ENCODE results near the gene ANKRD13C.

The ANKRD13C gene

DNA sequence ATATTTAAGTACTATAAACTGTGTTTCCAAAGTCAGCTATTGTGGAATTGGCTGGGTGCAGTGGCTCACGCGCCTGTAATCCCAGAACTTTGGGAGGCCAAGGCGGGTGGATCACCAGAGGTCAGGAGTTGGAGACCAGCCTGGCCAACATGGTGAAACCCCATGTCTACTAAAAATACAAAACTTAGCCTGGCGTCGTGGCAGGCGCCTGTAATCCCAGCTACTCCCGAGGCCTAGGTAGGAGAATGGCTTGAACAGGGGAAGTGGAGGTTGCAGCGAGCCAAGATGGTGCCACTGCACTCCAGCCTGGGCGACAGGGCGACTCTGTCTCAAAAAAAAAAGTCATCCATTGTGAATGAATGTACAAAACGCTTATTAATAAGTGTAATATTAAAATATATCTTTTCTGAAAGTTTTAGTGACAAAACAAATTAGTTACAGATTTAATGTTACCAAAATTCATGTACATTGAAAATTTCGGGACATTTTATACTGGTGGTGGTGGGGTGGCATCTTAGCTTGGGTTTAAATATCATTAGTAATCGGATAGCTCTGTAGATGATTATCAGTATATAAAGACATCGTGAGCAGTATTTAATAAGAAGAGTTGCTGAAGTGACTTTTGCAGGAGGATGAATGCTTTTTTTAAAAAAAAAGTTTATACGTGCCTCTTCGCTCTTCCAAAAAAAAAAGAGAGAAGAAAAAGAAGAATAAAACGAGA lies 133.8 kb downstream of the ANKRD13C start:
- no peak for DNase-seq (ENCODE audit: low read depth)

DNA sequence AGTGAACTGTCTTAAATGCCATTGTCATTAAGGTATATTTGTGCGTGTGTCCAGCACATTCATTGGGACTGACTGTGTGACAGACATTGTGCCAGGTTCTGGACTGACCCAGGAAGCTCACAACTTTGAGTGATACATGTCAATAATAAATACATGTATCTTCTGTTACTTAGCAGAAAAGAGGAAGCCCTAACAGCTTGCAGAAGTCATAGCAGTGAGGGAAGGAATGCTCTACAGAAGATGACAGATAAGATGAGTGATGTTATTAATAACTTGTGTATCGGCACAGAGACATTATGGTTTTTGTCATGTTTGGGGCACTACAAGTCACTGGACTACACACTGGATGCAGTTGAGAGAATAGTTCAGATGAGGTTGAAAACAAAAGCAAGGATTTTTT lies 134.5 kb downstream of the ANKRD13C start:
- DNase-seq (ENCODE audit: low read depth): no peak

DNA sequence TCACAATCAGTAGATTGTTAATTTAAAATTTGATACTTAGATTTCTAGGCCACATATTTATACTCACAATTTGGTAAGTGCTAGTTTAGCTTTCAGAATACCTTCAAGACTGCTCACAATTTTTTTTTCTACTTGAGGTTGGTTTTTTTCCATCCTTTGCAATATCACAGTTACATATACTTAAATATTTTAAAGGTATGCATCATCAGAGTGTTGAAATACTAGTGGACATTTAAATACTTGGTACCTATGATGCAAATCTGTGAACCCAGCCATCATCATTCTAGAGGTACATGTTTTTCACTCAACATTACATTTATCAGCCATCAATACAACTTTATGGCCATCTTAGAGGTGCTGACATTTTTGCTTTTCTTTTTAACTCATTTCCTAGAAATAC lies 143.0 kb downstream of the ANKRD13C start:
- no peak for DNase-seq (ENCODE audit: low read depth)

GRCh38 chr1:70210820-70211219 lies 143.7 kb downstream of the ANKRD13C start:
- DNase-seq (ENCODE audit: low read depth): no peak

All from stimulated activated CD8-positive, alpha-beta memory T cell treated with anti-CD3 and anti-CD28 coated beads, Interleukin-12 subunit alpha, Interleukin-12 subunit beta, amount 100 ng/mL, for 1 hour (primary cell).